GM18867 (cell line): ENCODE measurements around the gene ANKRD27.
"Not testable (repeated sequence)": the region's sequence is repeated elsewhere in the genome, so short reads cannot be mapped to it uniquely, and the experiment has no call there.

Experiments
- ATAC-seq: cut with Tn5 transposase; IDR thresholded peaks from one replicate; pipeline ENCODE4 v1.9.1; 2021; ENCODE audit warnings: mild to moderate bottlenecking, moderate library complexity; ENCODE audit not compliant: unreplicated experiment

ANKRD27 gene

DNA sequence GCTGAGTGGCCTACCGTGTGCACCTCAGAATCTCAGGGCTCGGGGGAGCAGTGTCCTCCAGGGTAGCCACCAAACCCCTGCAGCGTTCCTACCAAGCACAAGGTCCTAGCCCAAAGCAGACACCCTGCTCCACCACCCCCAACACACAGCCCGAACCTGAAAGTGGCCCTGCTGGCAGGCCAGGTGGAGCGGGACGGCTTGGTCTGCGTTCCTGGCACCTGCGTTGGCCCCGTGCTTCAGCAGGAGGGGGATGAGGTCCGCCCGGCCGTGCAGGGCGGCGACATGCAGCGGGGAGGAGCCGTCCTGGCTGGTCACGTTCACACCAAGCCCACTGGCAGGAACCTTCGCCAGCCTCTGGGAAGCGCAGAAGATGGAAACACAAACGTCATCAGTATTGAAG lies 67.5 kb downstream of the ANKRD27 start:
- ATAC-seq, result no peak

DNA sequence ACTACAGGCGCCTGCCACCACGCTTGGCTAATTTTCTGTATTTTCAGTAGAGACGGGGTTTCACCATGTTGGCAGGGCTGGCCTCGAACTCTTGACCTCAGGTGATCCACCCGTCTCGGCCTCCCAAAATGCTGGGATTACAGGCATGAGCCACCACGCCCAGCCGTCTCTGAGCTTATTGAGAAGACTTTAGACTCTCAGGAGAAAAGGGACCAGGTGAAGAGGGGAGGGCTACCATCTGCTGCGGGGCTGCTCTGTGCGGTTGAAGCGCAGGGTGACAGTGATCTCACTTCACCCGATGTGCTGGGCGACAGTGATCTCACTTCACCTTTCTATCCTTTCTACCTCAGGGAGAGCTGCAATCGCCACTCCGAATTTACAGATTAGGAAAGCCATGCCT lies 68.7 kb downstream of the ANKRD27 start:
- no peak for ATAC-seq

DNA sequence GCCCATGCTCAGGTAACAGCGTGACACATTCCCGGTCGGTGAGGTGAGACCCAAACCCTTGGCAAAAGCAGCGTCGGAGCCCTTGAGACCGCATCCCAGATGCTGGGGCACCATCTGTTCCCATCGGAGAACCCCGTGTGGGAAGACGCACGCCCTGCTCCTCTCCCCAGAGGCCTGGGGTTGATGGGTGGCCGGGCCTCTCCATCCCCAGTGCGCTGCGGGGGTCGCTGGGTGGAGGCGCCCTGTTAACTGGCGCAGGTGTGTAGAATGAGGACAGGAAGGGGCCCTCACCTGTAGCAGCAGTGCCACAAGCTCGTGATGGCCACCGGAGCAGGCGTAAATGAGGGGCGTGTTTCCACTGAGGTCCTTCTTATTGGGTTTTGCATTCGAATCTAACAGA lies 69.4 kb downstream of the ANKRD27 start:
- ATAC-seq, result no peak

DNA sequence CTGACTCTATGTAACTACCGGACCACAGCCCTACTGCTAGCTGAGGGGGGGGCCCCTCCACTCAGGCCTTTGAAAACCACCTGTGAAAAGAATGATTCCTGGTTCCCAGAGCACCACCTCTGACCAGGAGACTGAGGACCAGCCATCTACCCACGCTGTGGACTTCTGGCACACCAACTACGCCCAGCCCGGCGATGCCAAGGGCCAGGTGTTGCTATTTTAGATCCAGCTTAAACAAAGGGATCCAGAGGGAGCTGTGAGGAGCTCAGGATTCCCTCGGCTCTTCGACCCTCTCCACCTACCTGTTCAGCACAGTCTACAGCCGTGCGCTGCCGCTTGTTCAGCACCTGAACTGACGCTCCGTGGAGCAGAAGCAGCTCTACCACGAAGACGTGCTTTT lies 71.0 kb downstream of the ANKRD27 start:
- no peak for ATAC-seq

DNA sequence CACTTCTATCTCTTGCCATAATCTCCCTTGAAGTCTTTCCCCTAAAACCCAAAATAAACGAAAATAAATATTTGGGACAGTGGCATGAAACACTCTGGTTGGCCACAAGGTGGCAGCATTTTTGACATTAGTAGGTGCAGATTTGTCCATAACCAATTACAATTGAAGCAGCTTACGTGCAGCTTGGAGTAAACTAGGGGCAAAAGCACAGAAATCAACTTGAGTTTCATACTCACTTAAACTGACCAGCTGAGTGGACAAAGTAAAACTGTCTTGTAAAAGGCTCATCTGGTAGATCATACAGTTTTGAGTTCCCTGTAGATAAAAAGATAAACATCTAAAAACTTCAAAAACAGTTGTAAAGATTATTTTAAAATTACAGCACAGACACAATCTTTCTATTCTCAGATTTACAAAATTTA lies 75.2 kb downstream of the ANKRD27 start:
- ATAC-seq, result no peak

DNA sequence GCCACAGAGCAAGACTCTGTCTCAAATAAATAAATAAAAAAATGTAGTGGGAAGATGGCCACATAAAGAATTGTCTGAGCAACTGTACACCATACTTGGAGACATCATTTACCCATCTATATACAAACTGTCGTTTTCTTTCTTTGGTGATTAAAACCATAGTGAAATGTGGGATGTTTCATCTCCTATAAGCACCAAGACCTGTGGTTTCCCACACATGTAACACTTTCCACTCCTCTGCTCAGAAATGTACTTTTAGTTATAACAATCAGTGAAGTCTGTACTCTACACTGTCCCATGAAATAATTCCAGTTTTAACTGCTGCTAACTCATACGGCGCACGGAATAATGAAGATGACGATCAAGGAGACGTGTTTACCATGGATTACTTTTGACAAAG lies 75.7 kb downstream of the ANKRD27 start:
- no peak for ATAC-seq

DNA sequence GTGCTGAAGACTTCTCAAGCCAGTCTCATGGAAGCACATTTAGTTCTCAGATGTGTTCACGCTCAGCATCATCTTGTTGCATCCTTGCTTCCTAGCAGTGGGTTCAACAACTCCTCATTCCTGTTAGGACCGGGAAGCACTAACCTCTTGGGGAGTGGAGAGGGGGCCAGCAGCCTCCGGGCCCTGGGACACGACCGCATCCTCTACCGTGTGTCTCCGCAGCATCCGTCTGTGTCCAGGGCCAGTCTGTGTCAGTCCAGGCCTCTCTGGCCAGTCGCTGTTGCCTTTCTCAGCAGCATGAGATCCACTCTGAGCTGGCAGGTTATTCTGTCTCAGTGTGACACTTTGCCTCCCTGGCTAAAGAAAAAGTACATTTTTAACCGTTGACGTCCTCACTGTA lies 77.0 kb downstream of the ANKRD27 start:
- ATAC-seq, result no peak

DNA sequence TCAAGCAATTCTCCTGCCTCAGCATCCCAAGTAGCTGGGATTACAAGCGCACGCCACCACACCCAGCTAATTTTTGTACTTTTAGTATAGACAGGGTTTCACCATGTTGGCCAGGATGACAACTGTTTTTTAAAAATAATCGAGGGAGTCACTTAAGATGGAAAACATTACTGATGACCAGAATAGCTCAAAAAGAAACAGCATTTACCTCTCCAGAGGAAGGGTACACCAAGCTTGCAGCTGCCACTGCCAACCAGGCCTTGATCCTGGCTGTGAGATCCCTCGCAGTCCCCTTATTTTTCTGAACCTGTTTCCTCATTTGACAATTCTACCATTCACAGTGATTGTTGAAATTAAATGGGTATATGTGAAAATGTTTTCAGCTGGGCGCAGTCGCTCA lies 79.5 kb downstream of the ANKRD27 start:
- ATAC-seq, result no peak

DNA sequence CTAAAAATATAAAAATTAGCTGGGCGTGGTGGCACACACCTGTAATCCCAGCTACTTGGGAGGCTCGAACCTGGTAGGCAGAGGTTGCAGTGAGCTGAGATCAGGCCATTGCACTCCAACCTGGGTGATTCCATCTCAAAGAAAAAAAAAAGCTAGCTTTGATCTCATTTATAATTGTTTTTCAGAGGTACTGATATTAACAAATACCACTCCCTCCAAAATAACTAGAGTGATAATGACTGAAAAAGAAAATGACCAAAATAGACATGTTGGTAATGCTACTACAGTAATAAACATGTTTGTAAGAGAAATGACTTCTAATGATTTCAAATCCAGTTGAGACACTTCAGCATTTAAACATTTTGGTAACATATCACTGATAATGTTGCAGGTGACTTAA lies 81.0 kb downstream of the ANKRD27 start:
- ATAC-seq, result no peak

DNA sequence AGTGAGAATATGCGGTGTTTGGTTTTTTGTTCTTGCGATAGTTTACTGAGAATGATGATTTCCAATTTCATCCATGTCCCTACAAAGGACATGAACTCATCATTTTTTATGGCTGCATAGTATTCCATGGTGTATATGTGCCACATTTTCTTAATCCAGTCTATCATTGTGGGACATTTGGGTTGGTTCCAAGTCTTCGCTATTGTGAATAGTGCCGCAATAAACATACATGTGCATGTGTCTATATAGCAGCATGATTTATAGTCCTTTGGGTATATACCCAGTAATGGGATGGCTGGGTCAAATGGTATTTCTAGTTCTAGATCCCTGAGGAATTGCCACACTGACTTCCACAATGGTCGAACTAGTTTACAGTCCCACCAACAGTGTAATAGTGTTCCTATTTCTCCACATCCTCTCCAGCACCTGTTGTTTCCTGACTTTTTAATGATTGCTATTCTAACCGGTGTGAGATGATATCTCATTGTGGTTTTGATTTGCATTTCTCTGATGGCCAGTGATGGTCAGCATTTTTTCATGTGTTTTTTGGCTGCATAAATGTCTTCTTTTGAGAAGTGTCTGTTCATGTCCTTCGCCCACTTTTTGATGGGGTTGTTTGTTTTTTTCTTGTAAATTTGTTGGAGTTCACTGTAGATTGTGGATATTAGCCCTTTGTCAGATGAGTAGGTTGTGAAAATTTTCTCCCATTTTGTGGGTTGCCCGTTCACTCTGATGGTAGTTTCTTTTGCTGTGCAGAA lies 87.1 kb downstream of the ANKRD27 start:
- ATAC-seq, result not testable (repeated sequence)

DNA sequence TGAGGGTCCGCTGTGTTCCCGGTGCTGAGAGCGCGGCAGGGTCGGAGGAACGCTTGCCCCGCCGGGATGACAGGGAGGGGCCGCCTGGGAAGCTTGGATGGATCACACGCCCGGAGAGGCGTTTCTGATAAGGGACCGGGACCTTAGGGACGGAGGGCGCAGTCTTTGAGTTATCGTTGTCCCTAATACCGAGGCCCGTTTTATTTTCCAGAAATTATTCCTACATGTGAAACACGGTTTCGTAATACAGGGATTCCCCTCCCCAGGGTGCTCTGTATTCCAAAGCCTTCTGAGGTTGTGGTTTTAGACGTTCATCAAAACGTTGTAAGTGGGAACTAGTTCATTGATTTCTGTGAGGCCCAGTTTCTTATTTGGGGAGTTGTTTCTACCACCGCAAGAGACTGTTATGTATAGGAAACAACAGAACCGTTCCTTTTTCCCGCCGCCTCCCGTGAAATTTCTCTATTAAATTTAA lies 93.2 kb downstream of the ANKRD27 start:
- peak; percentile 1 for ATAC-seq

DNA sequence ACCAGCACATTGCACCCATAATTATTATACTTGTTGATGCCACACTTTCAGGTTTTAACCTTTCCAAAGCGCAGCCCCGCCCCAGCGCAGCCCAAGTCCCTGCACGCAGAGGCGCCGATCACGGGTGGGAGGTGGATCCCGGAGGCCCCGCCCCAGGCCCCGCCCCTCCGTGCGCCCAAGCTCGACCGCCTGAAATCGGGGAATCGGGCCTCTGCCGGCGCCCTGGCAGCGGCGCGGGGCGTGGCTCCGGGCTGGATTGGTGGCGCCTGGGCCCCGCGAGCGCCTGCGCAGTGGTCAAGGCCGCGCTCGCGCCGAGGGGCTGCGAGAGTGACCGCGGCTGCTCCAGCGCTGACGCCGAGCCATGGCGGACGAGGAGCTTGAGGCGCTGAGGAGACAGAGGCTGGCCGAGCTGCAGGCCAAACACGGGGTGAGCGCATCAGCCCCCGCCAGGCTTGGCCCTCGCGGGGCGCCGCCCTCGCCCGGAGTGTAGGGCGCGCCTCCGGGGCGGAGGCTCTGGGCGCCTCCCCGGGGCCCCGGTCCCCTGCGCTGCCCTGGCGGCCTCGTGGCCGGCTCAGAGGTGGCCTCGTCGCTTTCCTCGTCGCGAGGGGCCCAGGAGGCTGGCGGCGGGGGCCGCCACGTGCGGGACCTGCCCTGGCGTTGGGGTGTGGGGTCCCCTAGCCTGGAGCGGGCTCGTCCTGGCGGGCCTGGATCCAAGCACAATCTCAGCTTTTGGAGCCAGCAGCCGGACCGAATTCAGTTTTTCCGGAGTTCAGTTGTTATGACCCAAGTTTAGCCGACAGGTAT lies 93.9 kb downstream of the ANKRD27 start, which contains the start of gene PDCD5:
Gene PDCD5, plus strand, starts transcription at position 290 of the 804 bp plus-strand sequence. Its CDS starts 72 bp downstream, at position 362.
- peak; percentile 93 for ATAC-seq

DNA sequence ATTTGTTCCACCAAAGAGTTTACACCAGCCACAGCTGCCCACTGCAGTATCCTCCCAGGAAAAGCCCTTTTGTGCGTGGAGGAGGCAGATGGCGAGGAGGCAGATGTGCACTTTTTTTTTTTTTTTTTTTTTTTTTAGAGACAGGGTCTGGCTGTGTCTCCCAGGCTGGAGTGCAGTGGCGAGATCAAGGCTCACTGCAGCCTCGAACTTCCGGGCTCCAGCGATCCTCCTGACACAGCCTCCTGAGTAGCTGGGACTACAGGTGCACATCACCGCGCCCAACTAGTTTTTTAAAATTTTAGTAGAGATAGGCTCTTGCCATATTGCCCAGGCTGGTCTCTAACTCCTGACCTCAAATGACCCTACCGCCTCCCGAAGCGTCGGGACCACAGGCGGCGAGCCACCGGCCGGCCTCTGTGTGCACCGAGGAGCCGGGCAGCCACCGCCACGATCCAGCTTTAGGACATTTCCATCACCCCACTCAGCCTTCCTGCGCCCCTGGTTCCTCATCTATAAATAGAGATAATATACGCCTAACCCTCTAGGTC lies 94.6 kb downstream of the ANKRD27 start:
- ATAC-seq, result peak; percentile 28

DNA sequence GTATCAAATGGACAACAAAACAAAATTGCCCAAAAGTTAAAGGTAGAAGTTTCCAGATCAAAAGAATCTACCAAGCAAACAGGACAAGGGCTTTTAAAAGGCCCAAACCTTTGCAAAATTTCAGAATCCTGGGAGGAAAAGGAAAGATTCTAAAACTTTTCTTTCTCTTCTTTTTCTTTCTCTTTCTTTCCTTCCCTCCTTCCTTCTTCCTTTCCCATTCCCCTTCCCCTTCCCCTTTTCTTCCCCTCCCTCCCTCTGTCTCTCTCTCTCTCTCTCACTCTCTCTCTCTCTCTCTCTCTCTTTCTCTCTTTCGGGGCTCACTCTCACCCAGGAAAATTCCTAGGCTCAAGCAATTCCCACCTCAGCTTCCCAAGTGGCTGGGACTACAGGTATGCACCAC lies 98.2 kb downstream of the ANKRD27 start:
- ATAC-seq, result no peak

DNA sequence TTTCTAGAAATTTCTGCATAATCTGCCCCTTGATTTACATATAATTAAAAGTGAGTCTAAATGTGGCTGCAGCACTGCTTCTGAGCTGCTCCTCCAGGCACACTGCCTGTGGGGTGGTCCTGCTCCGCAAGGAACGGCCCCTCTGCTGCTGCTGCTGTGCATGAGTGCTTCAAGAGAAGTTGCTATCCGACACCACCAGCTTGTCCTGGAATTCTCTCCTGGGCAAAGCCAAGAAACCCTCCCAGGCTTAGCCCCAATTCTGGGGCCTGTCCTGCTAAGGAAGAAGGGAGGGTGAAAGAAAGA lies 101.5 kb downstream of the ANKRD27 start:
- no peak for ATAC-seq

DNA sequence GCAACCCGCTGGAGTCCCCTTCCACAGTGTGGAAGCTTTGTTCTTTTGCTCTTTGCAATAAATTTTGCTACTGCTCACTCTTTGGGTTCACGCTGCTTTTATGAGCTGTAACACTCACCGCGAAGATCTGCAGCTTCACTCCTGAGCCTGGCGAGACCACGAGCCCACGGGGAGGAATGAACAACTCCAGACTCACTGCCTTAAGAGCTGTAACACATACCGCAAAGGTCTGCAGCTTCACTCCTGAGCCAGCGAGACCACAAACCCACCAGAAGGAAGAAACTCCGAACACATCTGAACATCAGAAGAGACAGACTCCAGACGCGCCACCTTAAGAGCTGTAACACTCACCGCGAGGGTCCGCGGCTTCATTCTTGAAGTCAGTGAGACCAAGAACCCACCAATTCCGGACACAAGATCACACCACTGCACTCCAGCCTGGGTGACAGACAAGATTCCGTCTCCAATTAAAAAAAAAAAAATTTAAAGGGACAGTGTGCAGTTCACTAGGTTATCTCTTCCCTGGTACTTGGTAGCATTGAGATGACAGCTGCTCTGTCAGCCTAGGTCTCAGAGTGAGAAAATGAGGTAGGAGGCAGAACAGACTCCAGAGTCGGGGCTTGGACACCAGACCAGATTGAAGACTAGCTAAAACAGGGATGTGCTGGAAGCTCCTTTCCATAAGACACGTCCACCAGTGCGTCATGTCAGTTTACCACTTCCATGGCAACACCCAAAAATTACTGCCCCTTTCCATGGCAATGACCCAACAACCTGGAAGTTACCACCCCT lies 102.1 kb downstream of the ANKRD27 start:
- ATAC-seq, result not testable (repeated sequence)

DNA sequence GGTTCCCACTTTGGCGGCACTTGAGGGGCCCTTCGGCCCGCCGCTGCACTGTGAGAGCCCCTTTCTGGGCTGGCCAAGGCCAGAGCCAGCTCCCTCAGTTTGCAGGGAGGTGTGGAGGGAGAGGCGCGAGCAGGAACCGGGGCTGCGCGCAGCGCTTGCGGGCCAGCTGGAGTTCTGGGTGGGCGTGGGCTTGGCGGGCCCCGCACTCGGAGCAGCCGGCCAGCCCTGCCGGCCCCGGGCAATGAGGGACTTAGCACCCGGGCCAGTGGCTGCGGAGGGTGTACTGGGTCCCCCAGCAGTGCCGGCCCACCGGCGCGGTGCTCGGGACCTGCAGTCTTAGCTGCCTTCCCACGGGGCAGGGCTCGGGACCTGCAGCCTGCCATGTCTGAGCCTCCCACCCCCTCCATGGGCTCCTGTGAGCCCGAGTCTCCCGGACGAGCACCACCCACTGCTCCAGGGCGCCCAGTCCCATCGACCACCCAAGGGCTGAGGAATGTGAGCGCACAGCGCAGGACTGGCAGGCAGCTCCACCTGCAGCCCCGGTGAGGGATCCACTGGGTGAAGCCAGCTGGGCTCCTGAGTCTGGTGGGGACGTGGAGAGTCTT lies 103.4 kb downstream of the ANKRD27 start:
- ATAC-seq, result not testable (repeated sequence)

DNA sequence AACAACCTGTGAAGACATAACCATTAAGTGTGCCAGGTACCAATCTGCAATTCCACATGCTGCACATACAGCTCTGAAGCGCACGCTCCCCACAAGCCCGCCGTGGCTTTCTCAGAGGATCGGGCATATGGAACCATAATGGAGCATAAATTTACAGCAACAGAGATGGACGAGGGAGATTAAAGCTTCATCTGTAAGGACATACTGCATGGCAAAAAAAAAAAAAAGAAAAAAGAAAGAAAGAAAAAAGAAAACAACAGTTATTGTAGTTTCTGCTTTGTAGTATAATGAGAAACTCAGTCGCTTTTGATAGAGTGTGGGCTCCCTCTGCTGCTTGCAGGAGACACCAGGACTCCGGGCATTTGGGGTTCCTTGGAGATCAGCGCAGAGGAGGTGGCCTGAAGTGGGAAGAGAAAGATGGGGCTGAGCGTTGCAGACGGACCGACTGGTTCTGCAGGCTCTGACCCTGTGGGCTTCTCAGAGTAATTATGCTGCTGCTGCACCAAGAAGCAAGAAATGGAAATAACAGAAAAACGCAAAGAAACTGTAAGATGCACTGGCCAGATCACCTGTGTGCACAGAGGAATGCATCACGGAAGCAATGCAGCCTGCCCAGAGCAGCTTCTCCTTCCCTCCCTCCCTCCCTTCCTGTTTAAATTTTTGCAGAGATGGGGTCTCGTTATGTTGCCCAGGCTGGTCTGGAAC lies 104.7 kb downstream of the ANKRD27 start:
- ATAC-seq, result no peak

DNA sequence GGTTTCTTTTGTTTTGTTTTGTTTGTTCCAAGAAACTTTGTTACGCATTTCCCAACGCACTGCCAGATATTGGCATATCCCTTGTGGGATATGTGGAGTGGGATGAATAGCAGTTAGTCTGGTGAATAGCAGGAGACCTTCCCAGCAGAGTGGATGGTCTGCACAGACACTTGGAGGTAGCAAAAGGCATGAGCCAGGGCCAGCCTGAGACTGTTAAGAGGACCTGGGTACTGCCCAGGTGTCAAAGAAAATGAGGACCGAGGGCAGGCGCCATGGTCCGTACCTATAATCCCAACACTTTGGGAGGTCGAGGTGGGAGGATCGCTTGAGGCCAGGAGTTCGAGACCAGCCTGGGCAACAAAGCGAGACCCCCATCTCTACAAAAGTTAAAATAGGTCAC lies 107.5 kb downstream of the ANKRD27 start:
- ATAC-seq, result no peak

DNA sequence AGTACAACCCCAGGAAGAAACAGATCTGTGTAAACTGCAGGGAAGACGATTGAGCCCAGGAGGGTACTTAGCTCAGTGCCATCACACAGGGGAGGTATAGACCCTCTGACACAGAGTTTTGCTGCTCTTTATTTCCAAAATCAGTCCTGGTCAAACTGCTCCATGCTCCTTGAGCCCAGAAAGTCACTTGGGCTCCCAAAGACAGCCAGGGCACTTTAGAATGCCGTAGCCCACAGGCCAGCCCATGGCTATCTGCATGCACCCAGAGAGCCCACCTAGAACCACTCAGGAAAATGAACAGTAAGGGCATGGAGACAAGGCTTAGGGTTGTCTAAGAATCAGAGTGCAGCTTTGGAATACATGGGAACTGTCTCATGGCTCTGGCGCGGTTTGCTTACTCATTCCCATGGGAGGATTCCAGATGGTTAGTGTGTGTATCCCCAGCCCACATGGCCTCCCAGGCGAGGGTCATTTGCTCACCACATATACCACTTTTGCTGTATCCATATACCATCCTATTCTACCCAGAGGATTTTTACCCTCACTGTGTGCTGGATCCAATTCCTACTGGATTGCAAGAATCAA lies 108.6 kb downstream of the ANKRD27 start:
- no peak for ATAC-seq
